ENCODE results near the gene AMPD2. TPM values are rescaled to one million over a fixed set of nuclear protein-coding genes. Genes with fewer than 3 reads are reported as not detected.

AMPD2 gene
- total and polyA plus RNA-seq, 2 donors (not counting 3 experiments of a cell fraction or from before 2014, with no cell fraction given): 69.4 TPM

DNA sequence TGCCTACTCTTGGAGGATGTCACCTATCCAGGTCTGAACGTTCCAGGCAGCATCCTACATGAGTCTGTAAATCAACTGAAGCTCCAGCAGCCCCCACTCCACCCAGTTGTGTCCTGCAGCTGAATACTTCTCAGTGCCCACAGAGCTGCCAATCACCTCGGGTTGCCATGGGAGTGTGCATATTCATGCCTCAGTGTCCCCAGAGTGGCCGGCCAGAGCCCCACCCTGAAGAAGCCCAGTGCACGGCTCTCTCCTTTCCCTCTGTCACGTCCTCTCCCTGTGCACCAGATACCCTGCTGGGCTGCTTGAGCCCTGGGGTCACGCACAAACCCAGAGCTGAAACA, 20.2 kb downstream of the AMPD2 start:
- no peak overlapping the region for H3K27ac ChIP-seq (ENCODE audit: insufficient read depth, low read depth, low read length)
- H3K4me1 ChIP-seq (ENCODE audit: control insufficient read depth, extremely low read depth, insufficient read depth, low read length): no peaks in the 10 kb centered on the region
- no peak overlapping the region for H3K4me3 ChIP-seq (replicated peaks in 1 of 3; ENCODE audit: insufficient read depth in 1 of 3, low read depth in 1 of 3, low read length in 3 of 3)
- FAIRE-seq: no peak
- intact Hi-C loops (cut with micrococcal nuclease): loop anchor here (1.0 to 5.0 kb wide), 2 partner anchors 94 to 143 kb away; no protein-coding TSS in a partner anchor
- POLR2A ChIA-PET: interaction anchor here (1.0 to 1.4 kb wide), 5 partner anchors 92 to 345 kb away, joined by 4 to 7 read pairs (median 5); partner anchors contain the start of genes AHCYL1 and GNAI3
- TF ChIP-seq POLR2AphosphoS5 (IDR thresholded peaks at IDR 0.05; ENCODE audit: insufficient read depth, low read depth, low read length): no peak
- DNase-seq (ENCODE audit: low read depth, low spot score): no peak
- H3K36me3 ChIP-seq (ENCODE audit: control insufficient read depth in 2 of 2, extremely low read depth in 1 of 2, insufficient read depth in 2 of 2, low read length in 2 of 2): no peaks in the 10 kb centered on the region
- H3K9ac ChIP-seq (replicated peaks; ENCODE audit: extremely low read depth, insufficient read depth, low read length): no peak overlapping the region
- no TSS peak for BruUV-seq (replicated peaks)
- CTCF ChIA-PET: interaction anchor here (0.5 to 15.2 kb wide), 70 partner anchors 10 to 466 kb away, joined by 3 to 565 read pairs (median 6); partner anchors contain the start of genes AHCYL1, AMPD2, EPS8L3 and GNAI3
- H2AFZ ChIP-seq (ENCODE audit: low read depth, low read length): no peak overlapping the region
- no peaks in the 10 kb centered on the region for H3K9me1 ChIP-seq (replicated peaks; ENCODE audit: control insufficient read depth, extremely low read depth, insufficient read depth, low read length)
- no peaks in the 10 kb centered on the region for H3K9me3 ChIP-seq (replicated peaks; ENCODE audit: control insufficient read depth, insufficient read depth, low read length)
- no peaks in the 10 kb centered on the region for H3K27me3 ChIP-seq (ENCODE audit: control insufficient read depth in 2 of 2, insufficient read depth in 2 of 2, low read length in 2 of 2)
- dilution Hi-C loops (cut with MboI; ENCODE audit: extremely low pct_ligation_motif_present, low sequenced_read_pairs): no loop called here
- no peaks in the 10 kb centered on the region for H3K79me2 ChIP-seq (ENCODE audit: control insufficient read depth, insufficient read depth, low read length)
- H3K4me2 ChIP-seq (ENCODE audit: insufficient read depth, low read length): no peak overlapping the region
- no peaks in the 10 kb centered on the region for H4K20me1 ChIP-seq (replicated peaks; ENCODE audit: control insufficient read depth, extremely low read depth, insufficient read depth, low read length)

DNA sequence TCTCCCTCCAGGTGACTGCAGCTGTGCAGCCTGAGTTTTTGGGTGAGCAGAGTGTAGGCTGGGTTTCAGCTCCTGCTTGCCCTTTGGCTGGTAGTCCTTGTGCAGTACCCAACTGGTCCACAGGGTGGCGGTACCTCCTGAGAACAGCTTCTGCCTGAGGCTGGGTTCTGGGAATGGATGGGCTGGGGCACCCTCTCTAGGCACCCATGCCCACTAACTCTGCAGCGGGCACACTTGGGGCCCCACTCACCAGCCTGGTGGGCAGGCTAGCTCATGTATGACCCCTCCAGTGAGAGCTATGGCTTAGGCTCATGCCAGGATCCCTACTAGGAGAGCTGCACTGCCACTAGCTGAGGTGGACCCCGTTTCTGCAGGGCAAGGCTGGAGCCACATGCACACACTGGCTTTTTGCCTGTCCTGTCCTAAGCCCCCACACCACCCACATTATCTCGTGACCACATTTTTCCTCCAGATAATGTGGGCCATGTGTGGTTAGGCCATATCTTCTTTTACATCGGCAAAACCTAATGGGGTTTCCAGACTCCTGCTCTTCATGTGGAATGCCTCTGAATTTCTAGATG, 20.7 kb downstream of the AMPD2 start:
- H3K4me2 ChIP-seq (ENCODE audit: insufficient read depth, low read length): no peak overlapping the region

More for the DNA sequence above, 20.7 kb downstream of the AMPD2 start:
- DNase-seq (ENCODE audit: low read depth, low spot score): peak; percentile 60
- Histone ChIP-seq H3K79me2 (ENCODE audit: control insufficient read depth, insufficient read depth, low read length) (no peaks in the 10 kb centered on the region), H3K9ac (replicated peaks; ENCODE audit: extremely low read depth, insufficient read depth, low read length) (no peak overlapping the region), H3K4me1 (ENCODE audit: control insufficient read depth, extremely low read depth, insufficient read depth, low read length) (no peaks in the 10 kb centered on the region), H4K20me1 (replicated peaks; ENCODE audit: control insufficient read depth, extremely low read depth, insufficient read depth, low read length) (no peaks in the 10 kb centered on the region), H3K9me3 (replicated peaks; ENCODE audit: control insufficient read depth, insufficient read depth, low read length) (no peaks in the 10 kb centered on the region), H2AFZ (ENCODE audit: low read depth, low read length) (no peak overlapping the region), H3K27me3 (ENCODE audit: control insufficient read depth in 2 of 2, insufficient read depth in 2 of 2, low read length in 2 of 2) (no peaks in the 10 kb centered on the region), H3K4me3 (replicated peaks in 1 of 3; ENCODE audit: insufficient read depth in 1 of 3, low read depth in 1 of 3, low read length in 3 of 3) (no peak overlapping the region), H3K36me3 (ENCODE audit: control insufficient read depth in 2 of 2, extremely low read depth in 1 of 2, insufficient read depth in 2 of 2, low read length in 2 of 2) (no peaks in the 10 kb centered on the region), H3K9me1 (replicated peaks; ENCODE audit: control insufficient read depth, extremely low read depth, insufficient read depth, low read length) (no peaks in the 10 kb centered on the region), H3K27ac (ENCODE audit: insufficient read depth, low read depth, low read length) (no peak overlapping the region)
- ChIA-PET POLR2A (interaction anchor here (1.0 to 1.4 kb wide), 5 partner anchors 92 to 345 kb away, joined by 4 to 7 read pairs (median 5); partner anchors contain the start of genes AHCYL1 and GNAI3), CTCF (interaction anchor here (0.5 to 15.2 kb wide), 73 partner anchors 10 to 465 kb away, joined by 3 to 565 read pairs (median 6); partner anchors contain the start of genes AHCYL1, AMPD2, EPS8L3 and GNAI3)
- TF ChIP-seq GATA2 (IDR thresholded peaks at IDR 0.05; ENCODE audit: insufficient read depth, insufficient read length, low read depth, low read length) (no peak), FOS (IDR thresholded peaks at IDR 0.05; ENCODE audit: borderline replicate concordance, insufficient read depth, low read length) (no peak), POLR2AphosphoS5 (IDR thresholded peaks at IDR 0.05; ENCODE audit: insufficient read depth, low read depth, low read length) (no peak), JUN (IDR thresholded peaks at IDR 0.05; ENCODE audit: borderline replicate concordance, insufficient read depth, insufficient read length, low read depth) (no peak), POLR2A (IDR thresholded peaks at IDR 0.05; ENCODE audit: low read depth, low read length) (no peak)
- TF ChIP-seq, protein P1, sequence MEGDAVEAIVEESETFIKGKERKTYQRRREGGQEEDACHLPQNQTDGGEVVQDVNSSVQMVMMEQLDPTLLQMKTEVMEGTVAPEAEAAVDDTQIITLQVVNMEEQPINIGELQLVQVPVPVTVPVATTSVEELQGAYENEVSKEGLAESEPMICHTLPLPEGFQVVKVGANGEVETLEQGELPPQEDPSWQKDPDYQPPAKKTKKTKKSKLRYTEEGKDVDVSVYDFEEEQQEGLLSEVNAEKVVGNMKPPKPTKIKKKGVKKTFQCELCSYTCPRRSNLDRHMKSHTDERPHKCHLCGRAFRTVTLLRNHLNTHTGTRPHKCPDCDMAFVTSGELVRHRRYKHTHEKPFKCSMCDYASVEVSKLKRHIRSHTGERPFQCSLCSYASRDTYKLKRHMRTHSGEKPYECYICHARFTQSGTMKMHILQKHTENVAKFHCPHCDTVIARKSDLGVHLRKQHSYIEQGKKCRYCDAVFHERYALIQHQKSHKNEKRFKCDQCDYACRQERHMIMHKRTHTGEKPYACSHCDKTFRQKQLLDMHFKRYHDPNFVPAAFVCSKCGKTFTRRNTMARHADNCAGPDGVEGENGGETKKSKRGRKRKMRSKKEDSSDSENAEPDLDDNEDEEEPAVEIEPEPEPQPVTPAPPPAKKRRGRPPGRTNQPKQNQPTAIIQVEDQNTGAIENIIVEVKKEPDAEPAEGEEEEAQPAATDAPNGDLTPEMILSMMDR (IDR thresholded peaks at IDR 0.05; ENCODE audit: extremely low read depth in 1 of 2, insufficient read depth in 1 of 2, low read depth in 1 of 2, low read length in 2 of 2): peak; percentile 81 to 95
- dilution Hi-C loops (cut with MboI; ENCODE audit: extremely low pct_ligation_motif_present, low sequenced_read_pairs): no loop called here
- no TSS peak for BruUV-seq (replicated peaks)
- intact Hi-C loops (cut with micrococcal nuclease): loop anchor here (1.0 to 5.0 kb wide), 2 partner anchors 94 to 143 kb away; no protein-coding TSS in a partner anchor
- peak; percentile 96 for FAIRE-seq
